ENCODE data around the gene FMN2.

FMN2 gene

DNA sequence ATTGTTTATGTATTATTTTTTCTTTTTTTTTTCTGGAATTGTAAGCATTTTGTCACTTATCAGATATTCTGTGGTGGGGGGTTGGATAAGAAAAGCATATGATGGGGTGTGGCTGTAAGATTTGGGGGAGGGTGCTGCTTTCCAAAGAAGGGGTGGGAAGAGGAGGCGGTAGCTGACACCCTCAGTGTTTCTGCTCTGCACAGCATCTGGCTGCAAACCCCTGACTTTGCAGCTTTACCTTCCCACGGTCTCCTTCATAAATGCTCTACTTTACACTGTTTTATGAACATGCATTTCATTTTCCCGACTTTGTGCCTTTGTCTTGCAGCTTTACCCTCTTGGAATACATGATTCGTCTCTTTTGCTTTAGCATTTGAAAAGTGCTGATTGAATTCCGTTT lies 7.6 kb downstream of the FMN2 start:
- DNase-seq: no peak

DNA sequence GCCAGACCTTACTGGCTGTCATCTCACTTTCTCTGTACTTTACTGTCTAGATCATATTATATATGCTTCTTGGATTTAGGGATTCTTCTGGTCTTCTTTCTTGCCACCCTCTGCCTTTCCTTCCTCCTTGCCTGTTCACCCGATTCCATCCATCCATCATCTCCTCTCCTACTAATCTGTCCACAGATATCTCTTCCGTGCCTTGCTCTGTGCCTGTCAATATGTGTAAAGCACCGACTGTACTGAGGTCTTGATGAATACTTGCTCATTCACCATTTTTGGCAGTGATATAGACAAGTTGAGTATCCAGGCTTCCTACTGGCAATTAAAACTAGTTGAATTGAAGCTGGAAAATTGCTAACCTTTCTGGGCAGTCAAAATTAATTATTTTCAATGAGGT lies 8.1 kb downstream of the FMN2 start:
- DNase-seq: no peak

DNA sequence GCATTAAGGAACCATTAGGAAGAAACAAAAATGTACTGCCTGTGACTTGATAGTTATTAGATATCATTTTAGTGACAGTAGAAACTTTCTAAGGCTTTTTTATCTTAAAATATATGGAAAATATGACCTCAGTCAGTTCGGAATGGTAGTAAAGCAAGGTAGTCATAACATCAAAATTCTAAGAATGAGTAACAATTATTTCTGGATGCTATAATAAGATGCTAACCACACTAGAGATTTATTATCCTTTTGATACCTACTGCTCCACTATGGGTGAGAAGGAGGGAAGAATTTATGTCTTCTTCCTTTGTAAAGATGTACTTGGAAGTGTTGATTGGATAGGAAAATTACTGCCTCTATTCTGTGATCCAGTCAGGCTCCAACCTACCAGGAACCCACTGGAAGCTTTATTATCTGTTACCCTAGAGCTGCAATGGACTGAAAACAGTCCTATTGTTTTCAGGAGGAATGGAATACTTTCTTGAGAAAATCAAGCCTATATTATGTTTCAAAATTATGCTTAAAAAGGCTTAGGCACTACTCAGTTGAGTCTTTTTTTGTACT lies 8.8 kb downstream of the FMN2 start:
- DNase-seq: no peak

DNA sequence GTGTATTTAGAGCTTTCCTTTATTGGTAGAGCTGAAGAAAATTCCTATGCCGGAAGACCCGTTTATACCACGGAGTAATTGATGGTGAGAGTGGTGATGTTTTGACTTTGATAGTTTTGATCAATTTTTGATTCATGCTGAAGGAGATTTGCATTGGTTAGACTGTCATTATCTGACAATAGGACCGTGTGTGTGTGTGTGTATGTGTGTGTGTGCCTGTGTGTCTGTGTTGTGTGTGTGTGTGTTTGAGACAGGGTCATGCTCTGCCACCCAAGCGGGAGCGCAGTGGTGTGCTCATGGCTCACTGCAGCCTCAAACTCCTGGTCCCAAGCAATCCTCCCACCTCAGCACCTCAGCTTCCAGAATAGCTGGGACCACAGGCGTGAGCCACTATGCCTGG lies 9.6 kb downstream of the FMN2 start:
- no peak for DNase-seq

DNA sequence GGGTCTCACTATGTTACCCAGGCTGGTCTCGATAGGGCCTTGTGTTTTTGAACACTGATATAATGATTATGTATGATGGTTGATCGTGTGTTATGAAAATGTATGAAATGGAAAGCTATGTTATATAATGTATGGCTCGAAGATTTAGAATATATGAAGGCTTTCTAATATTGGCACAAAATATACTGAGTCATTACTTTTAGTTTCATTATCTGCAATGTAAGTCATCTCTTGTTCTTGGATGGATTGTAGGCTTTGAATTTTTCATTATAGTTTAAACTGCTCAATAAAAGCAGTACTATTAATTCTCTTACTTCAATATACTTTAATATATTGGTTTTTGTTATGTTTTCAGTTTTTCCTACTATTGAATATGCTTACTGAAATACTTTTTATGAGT lies 10.1 kb downstream of the FMN2 start:
- DNase-seq: no peak

DNA sequence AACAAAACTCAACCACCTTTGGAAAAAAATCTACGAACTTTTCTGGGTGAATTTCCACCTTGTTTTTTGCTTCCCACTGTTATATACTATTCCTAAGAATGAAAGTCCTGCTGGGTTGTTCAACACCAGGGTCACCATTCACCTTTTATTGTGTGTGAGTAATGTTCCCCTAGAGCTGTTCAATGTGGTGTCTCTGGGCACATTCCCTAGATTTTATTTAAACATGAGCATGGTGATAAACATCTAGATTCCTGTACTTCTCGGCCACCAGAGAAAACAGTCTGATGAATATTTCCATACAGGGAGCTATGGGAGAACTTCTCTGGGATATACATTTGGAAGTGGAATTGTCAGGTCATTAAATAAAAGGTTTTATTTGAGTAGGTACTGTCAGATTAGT lies 13.0 kb downstream of the FMN2 start:
- no peak for DNase-seq

DNA sequence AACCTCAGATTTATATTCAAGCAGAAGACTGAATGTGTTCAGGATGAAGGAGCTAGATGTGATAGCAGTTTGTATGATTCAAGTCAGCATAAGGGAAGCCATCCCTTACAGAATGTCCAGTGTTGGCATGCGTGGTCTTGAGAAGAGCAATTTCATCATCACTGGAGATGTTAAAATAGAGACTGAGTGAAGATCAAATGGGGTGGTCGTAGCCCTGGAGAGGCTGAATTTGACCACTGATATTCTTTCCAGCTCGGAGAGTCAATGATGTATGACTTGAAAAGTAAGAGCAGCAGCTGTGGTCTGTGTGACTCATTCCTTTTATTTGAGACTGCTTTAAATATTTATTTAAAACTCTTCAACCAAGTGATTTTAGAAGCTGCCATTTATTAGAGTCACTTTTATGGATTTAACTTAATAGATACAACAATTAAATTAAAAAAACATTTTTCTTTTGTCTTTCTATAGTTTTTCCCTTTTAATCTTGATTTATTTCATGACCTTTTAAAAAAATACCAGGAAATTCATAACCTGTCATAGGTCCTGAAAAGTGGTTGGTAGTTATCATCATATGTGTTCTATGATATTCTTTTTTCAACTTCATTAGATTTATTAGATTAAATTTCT lies 15.5 kb downstream of the FMN2 start:
- no peak for DNase-seq

DNA sequence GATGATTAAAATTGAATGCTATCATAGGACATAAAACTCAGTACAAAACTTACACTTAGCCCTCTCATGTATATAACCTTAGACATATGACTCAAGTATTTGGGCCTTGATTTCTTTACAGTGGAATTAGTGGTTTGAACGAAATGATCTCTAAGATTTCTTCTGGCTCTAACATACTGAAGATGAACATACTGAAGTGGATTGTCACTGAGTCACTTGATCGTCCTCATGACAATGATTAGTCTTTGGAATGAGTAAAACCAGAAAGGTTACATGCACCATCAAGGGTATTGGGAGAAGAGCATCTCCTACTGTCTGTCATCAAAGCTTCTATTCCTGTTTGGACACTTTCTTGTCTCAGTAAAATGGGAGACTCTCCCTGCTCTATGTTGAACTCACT lies 17.4 kb downstream of the FMN2 start:
- DNase-seq: no peak

DNA sequence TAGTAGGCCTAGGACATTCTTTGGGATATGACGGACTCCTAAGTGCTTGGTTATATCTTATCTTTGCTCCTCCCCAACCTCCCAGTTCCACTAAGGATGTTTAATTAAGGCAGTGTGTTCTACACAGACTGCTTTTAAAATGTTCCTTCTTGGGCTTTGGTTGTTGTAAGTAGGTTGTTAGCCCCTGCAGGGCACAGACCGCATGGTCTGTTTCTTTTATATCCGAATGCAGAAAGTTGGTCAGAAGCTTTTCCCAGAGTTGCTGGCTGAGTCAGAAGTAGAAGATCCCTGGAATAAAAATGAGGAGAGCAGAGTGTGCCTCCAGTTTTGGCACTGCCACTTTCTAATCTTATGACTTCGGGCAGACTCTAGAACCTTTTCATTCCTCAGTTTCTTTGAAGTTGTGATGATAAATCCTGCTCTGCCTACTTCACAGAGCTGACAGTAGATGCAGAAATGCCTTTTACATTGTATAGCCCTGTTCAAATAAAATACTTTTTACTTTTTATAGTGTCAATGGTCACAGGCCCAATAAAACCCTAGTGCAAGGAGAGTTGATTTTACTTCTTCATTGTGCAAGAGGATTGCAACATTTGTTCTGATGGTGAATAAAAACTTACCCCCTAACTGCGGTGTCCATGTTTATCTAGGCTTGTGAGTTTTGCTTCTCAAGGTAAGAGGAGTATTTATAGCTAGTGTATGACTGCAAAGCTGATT lies 18.4 kb downstream of the FMN2 start:
- no peak for DNase-seq

DNA sequence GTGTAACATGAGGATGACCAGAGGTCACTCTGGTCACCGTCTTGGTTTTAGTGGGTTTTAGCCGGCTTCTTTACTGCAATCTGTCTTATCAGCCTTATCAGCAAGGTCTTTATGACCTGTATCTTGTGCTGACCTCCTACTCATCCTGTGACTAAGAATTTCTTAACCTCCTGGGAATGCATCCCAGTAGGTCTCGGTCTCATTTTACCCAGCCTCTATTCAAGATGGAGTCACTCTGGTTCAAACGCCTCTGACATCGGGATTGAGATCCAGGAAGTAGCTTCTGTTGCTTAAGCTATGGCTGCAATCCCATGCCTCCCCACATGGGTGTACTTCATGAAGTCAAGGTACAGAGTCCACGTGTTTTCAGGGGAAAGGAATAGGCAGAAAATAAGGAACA lies 19.9 kb downstream of the FMN2 start:
- no peak for DNase-seq

DNA sequence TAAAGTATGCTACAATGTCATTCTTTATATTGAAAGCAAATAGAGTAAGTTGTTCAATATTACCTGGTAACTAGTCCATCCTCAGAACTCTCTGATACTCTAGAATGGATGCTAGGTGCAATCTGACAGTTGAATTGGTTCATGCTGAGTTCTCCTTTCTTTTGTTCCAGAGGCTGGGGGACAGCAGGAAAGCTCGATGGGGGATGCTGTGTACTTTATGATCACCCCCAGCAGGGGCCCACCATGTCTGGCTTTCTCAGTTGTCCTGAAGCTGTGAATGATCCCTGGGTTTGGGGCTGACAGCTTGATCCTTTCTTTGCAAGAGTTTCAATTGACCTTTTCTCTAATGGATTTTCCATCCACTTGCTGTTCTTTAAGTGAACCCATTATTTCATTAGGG lies 22.5 kb downstream of the FMN2 start:
- no peak for DNase-seq

DNA sequence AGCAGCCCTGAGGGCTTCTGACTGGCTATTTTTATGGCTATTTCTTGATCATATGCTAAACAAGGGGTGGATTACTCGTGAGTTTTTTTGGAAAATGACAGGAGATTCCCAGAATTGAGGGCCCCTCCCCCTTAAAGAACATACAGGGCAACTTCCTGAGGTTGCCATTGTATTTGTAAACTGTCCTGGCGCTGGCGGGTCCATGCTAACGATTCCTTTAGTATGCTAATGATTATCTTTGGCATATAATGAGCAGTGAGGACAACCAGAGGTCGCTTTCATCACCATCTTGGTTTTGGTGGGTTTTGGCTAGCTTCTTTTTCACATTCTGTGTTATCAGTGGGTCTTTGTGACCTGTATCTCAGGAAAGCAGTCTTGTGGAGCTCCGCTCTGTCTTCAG lies 24.1 kb downstream of the FMN2 start:
- DNase-seq: no peak

DNA sequence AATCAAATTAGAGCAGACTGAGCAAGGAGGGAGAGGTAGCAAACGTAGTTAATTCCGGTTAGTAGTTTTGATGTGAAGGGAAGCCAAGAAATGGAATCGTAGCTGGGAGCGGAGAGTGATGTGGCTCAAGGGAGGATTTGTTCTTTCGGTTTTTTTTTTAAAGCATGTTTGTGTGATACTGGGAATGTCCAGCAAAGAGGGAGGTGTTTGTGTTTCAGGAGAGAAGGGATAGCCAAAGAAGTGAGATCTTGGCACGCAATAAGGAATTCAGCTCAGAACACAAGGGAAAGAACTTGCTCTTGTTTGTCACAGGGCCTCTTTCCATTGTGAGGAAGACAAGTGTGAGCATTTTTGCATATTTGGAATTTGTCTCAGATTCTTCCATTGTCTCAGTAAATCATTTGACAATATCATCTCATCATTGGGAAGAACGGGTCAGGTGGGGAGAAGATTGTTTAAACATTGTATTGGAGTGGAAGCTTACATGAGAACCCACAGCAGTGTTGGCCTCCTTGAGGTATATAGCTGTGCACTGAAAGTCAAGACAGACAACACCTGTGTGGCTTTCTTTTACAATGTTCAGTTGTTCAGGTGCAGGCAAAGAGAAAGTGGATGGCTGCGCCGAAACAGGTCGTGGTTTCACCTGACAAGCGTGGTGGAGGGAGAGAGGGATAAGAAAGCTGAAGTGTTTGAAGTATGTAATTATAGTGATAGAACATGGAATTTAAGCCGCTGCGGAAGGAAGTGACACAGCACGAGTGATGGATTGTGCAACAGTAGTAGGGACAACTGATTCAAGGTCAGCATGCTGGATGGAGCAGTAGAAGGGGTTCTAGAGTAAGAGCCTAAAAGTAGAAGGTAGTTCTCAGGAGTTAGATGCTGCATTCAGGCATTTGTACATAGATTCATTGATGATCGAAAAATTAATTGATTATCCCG lies 25.4 kb downstream of the FMN2 start:
- no peak for DNase-seq

DNA sequence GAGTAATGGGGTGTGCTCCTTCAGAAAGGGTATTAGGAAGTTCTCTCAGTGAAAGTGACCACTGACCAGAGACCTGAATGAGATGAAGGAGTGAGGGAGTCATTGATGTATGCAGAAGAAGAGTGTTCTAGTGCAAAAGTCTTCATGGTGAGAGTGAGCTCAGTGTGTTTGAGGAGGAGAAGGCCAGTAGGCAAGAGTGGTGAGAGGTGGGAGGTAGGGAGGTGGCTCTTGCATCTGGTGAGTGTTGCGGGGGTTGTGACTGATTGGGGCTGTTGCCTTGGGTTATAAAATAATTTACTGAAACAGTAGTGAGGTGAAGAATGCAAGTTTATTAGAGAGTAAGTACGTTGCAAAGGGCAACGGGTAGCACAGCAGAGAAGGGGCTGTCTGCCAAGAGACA lies 26.2 kb downstream of the FMN2 start:
- no peak for DNase-seq

DNA sequence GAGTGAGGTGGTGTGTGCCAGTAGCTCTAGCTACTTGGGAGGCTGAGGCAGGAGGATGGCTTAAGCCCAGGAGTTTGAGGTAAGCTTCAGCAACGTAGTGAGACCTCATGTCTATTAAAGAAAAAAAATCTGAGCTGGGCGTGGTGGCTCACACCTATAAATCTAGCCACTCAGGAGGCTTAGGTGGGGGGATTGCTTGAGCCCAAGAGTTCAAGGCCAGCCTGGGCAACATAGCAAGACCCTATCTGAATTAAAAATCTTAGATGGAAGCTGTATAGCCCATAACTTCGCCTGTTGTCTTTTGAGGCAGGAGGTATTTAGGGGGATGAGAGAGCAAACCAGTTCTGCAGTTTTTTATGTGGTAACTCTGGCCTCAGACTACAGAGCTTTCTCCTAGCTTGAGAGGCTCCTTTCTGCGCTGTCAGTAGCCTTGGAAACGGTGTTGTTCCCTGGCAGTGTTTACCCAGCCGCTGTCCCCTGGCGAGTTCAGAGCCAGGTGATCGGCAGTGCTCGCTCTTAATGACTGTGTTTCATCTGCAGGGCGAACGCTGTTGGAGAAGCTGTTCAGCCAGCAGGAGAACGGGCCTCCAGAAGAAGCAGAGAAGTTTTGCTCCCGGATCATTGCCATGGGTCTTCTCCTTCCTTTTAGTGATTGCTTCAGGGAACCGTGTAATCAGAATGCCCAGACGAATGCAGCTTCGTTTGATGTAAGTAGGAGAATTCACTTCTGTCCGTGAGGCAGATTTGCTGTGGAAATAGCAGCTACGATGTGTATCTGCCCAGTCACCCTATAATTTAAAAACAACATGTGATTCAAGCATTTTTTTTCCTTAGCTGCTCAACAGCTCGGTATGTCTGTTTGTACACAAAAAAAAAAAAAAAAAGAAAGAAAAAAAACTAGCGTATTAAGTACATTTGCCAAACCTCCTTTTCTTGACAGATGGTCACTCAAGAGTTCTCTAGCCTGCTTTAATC lies 31.2 kb downstream of the FMN2 start:
- DNase-seq: peak; percentile 65

DNA sequence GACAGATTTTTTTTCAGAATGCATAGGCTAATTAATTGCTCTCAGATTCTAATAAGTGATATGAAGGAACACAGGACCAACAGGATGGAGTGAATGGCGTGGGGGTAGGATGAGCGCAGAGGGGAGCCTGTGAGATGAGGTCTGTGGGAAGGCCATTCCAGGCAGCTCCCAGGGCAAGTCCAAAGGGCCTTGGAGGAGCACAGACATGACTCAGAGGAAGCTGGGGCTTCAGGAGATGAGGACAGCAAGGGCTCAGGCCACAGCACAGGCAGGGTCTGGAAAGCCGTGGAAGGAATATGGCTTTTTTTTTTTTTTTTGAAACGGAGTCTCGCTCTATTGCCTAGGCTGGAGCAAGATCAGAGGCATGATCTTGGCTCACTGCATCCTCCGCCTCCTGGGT lies 35.1 kb downstream of the FMN2 start:
- no peak for DNase-seq

DNA sequence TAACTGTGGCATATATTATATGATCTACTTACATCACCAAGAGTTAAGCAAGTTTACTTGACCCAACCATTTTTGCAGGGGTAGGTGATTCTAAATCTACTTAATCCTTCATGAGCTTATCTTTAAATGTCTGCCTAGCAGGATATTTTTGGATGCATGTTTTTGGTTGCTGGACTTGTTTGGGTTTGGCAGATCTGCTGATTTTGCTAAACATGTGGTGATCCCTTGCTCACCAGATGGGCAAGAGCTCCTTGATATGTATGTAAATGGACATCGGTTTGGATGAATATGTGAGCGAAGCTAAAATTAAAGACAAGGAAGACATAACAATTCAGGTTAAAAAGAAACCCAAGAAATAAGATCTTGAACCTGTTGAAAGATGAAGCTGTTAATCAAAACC lies 36.7 kb downstream of the FMN2 start:
- DNase-seq: no peak

DNA sequence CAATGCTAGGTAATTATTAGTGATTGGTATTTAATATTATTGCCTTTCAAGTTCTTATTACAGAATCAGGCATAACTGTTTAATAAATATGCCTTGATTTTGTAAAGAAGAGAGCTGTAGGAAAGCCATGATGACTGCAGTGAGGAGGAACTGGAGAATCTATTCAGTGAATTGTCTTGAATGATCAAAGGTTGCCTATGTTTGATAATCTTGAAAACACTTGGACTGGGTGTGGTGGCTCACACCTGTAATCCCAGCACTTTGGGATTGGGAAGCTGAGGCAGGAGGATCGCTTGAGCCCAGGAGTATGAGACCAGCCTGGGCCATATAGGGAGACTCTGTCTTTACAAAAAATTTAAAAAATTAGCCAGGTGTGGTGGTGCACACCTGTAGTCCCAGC lies 42.4 kb downstream of the FMN2 start:
- no peak for DNase-seq

DNA sequence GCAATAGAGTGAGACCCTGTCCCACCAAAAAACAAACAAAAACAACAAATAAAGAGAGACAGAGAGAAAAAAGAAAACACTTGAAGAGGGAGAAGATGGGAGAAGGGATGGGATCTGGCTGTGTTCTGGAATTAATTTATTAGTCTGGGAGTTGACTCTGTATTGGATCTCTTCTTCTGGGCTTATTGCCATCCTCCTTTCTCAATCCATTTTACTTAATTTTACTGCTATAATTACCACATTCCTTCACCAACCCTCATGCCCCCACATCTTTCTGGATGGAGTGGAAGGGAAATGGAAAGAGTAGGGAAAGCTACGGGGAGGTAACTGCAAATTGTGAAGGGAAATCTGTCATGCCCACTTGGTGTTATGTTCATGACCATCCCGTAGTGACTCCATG lies 42.9 kb downstream of the FMN2 start:
- DNase-seq: no peak

DNA sequence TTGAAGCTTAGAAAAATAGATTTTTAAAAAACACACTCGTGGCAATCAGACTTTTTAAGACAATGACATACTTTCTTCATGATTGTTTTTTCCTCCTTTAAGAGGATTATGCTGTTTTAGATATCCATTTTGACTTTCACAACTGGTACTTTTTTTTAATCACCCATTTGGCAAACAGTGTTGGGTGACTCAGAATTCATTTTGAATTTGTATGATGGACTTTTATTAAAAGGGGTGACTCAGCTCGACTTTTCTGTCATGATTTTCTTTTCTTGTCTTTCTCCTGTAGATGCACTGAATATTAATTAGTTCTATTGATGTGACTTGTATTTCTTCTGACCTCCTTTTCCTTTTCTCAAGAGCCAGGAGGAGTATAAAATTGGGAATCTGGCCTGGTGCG lies 44.7 kb downstream of the FMN2 start:
- no peak for DNase-seq

DNA sequence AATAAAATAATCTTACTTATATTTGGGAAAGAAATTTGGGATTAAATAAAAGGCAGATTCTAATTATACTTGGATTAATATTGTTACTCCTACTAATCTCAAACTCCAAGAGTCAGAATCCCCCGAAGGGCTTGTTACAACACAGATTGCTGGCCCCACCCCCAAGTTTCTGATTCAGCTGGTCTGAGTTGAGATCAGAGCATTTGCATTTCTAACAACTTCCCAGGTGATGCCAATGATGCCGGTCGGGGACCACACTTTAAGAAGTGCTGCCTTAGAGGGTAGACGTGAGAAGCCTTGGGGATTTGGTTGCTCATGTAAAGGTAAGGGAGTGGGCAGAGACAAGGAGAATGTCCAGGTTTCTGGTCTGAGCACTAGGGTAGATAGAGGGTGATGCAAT lies 47.2 kb downstream of the FMN2 start:
- DNase-seq: no peak

DNA sequence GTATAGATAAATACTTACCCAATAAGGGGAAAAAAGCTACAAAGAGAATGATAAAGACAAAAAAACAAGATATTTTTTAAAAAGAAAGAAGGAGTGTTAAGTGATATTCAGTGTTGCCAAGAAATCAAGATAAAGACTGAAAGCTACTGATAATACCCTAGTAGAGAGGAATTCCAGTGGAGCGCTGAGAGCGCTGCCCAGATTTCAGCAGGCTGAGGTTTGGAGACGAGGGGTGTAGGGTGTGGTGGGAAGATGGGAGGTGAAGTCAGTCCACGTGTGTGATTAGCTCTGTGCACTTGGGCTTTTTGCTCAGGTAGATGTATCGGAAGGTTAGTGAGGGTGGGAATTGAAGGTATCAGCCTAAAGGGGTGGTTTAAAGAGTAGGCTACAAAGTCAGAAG lies 47.8 kb downstream of the FMN2 start:
- DNase-seq: no peak

All from right hindlimb (tissue), 1 donor.